ENCODE results near the gene LTBP2. TPM values are rescaled to one million over a fixed set of nuclear protein-coding genes. Genes with fewer than 3 reads are reported as not detected.

Gene LTBP2
- total RNA-seq, 6 experiments from 2014 or later: 0.46 to 3.5 (median 1.7) TPM

GRCh38 chr14:74511966-74512830 is 99.8 kb downstream of the LTBP2 start:
- WGBS (ENCODE audit: insufficient coverage, low coverage, low lambda C conversion rate, missing lambda C conversion rate): 67% methylated on average over 4 of the region's 10 CpGs

GRCh38 chr14:74510959-74511409 is 101.1 kb downstream of the LTBP2 start:
- Histone ChIP-seq H3K27ac (no peak overlapping the region), H3K36me3 (no peaks in the 10 kb centered on the region), H3K27me3 (no peaks in the 10 kb centered on the region), H3K4me1 (no peaks in the 10 kb centered on the region), H3K9me3 (no peaks in the 10 kb centered on the region), H3K4me3 (no peak overlapping the region)
- intact Hi-C loops (cut with DNase I): loop anchor here in 1 of 2 donors (10.0 kb wide), 1 partner anchor 284 kb away; no protein-coding TSS in a partner anchor
- ATAC-seq (no peak), DNase-seq (peak in 1 of 3 donors; percentile 26)
- TF ChIP-seq POLR2A (IDR thresholded peaks at IDR 0.05) (no peak), CTCF (IDR thresholded peaks at IDR 0.05) (no peak)
- no CpG with 5 or more reads among the region's 10 CpGs for WGBS (ENCODE audit: insufficient coverage, low coverage, low lambda C conversion rate, missing lambda C conversion rate)

More at GRCh38 chr14:74511966-74512830, 99.8 kb downstream of the LTBP2 start:
- ATAC-seq (no peak), DNase-seq (peak in 2 of 3 donors; percentile 14 to 24)
- Histone ChIP-seq H3K27ac (no peak overlapping the region), H3K4me1 (no peaks in the 10 kb centered on the region), H3K27me3 (no peaks in the 10 kb centered on the region), H3K4me3 (no peak overlapping the region), H3K9me3 (no peaks in the 10 kb centered on the region), H3K36me3 (no peaks in the 10 kb centered on the region)
- TF ChIP-seq CTCF (IDR thresholded peaks at IDR 0.05) (no peak), POLR2A (IDR thresholded peaks at IDR 0.05) (no peak)
- intact Hi-C loops (cut with DNase I): loop anchor here in 1 of 2 donors (10.0 kb wide), 1 partner anchor 283 kb away; no protein-coding TSS in a partner anchor

- H3K36me3 ChIP-seq: no peaks in the 10 kb centered on the region
- no peak overlapping the region for H3K4me3 ChIP-seq
- ATAC-seq (no peak), DNase-seq (peak in 2 of 3 donors; percentile 37 to 46)
- no peaks in the 10 kb centered on the region for H3K9me3 ChIP-seq
- TF ChIP-seq CTCF (IDR thresholded peaks at IDR 0.05) (no peak), POLR2A (IDR thresholded peaks at IDR 0.05) (no peak)
- WGBS (ENCODE audit: insufficient coverage, low coverage, low lambda C conversion rate, missing lambda C conversion rate): 0% methylated on average over 1 of the region's 21 CpGs
- intact Hi-C loops (cut with DNase I): loop anchor here in 1 of 2 donors (10.0 kb wide), 1 partner anchor 284 kb away; no protein-coding TSS in a partner anchor
- H3K27me3 ChIP-seq: no peaks in the 10 kb centered on the region
- H3K4me1 ChIP-seq: no peaks in the 10 kb centered on the region
- no peak overlapping the region for H3K27ac ChIP-seq
Observed at GRCh38 chr14:74510223-74510931, 101.7 kb downstream of the LTBP2 start.

GRCh38 chr14:74509587-74510222 is 102.3 kb downstream of the LTBP2 start:
- 83% methylated on average over 6 of the region's 10 CpGs for WGBS (ENCODE audit: insufficient coverage, low coverage, low lambda C conversion rate, missing lambda C conversion rate)
- intact Hi-C loops (cut with DNase I): loop anchor here in 1 of 2 donors (10.0 kb wide), 1 partner anchor 285 kb away; no protein-coding TSS in a partner anchor

More at GRCh38 chr14:74509587-74510222, 102.3 kb downstream of the LTBP2 start:
- Histone ChIP-seq H3K4me1 (no peaks in the 10 kb centered on the region), H3K9me3 (no peaks in the 10 kb centered on the region), H3K36me3 (no peaks in the 10 kb centered on the region), H3K27ac (no peak overlapping the region), H3K4me3 (no peak overlapping the region), H3K27me3 (no peaks in the 10 kb centered on the region)
- ATAC-seq (no peak), DNase-seq (peak in 2 of 3 donors; percentile 28 to 35)
- TF ChIP-seq CTCF (IDR thresholded peaks at IDR 0.05): no peak
- no peak for TF ChIP-seq POLR2A (IDR thresholded peaks at IDR 0.05)
